Muscle of back (tissue), 11 donors: Measurements from ENCODE around the gene CFAP299. TPM values are rescaled to one million over a fixed set of nuclear protein-coding genes. Genes with fewer than 3 reads are reported as not detected.
A peak's percentile ranks its signal among the peaks of the same experiment; 100 is the strongest.

Experiments used
- DNase-seq, 3 donors: peaks; one replicate each; pipeline versions ENCODE4 v3.0.0 to v3.0.0-alpha.2; 2013
- polyA plus RNA-seq, 10 donors: library from polyadenylated mRNA; unstranded; fragments of 120-200 nt; gene quantifications; one replicate each; pipeline ENCODE4 v1.2.1, GENCODE V29; 2013; ENCODE audit not compliant: insufficient read length in 10 of 10

Gene CFAP299
- polyA plus RNA-seq, 10 donors = 0.24 to 0.46 TPM; not detected in 8

GRCh38 chr4:80446248-80446647 lies 110.7 kb downstream of the CFAP299 start:
- DNase-seq = no peak

GRCh38 chr4:80446664-80447063 lies 111.1 kb downstream of the CFAP299 start:
- DNase-seq = no peak

- no peak for DNase-seq
Observed at GRCh38 chr4:80447493-80447892, 112.0 kb downstream of the CFAP299 start.

GRCh38 chr4:80448056-80448455 lies 112.5 kb downstream of the CFAP299 start:
- no peak for DNase-seq

GRCh38 chr4:80452055-80452454 lies 116.5 kb downstream of the CFAP299 start:
- no peak for DNase-seq

GRCh38 chr4:80452768-80453167 lies 117.2 kb downstream of the CFAP299 start:
- no peak for DNase-seq

GRCh38 chr4:80454040-80454439 lies 118.5 kb downstream of the CFAP299 start:
- no peak for DNase-seq

- no peak for DNase-seq
Observed at GRCh38 chr4:80454556-80454955, 119.0 kb downstream of the CFAP299 start.

GRCh38 chr4:80459918-80460473 lies 124.5 kb downstream of the CFAP299 start:
- DNase-seq = no peak

- no peak for DNase-seq
Observed at GRCh38 chr4:80461412-80461811, 125.9 kb downstream of the CFAP299 start.

GRCh38 chr4:80462621-80463091 lies 127.1 kb downstream of the CFAP299 start:
- DNase-seq = no peak

- no peak for DNase-seq
Observed at GRCh38 chr4:80463509-80463908, 128.0 kb downstream of the CFAP299 start.

GRCh38 chr4:80465238-80465637 lies 129.7 kb downstream of the CFAP299 start:
- DNase-seq = no peak

GRCh38 chr4:80465736-80466135 lies 130.2 kb downstream of the CFAP299 start:
- no peak for DNase-seq

- no peak for DNase-seq
Observed at GRCh38 chr4:80466618-80467017, 131.1 kb downstream of the CFAP299 start.

GRCh38 chr4:80471756-80472155 lies 136.2 kb downstream of the CFAP299 start:
- peak in 1 of 3 donors; percentile 10 for DNase-seq

- DNase-seq = no peak
Observed at GRCh38 chr4:80475236-80475635, 139.7 kb downstream of the CFAP299 start.

GRCh38 chr4:80475798-80476197 lies 140.3 kb downstream of the CFAP299 start:
- no peak for DNase-seq

GRCh38 chr4:80484712-80485111 lies 149.2 kb downstream of the CFAP299 start:
- DNase-seq = peak in 1 of 3 donors; percentile 5

- no peak for DNase-seq
Observed at GRCh38 chr4:80486603-80487002, 151.1 kb downstream of the CFAP299 start.

- no peak for DNase-seq
Observed at GRCh38 chr4:80489798-80490197, 154.3 kb downstream of the CFAP299 start.

GRCh38 chr4:80492761-80493160 lies 157.2 kb downstream of the CFAP299 start:
- no peak for DNase-seq

- no peak for DNase-seq
Observed at GRCh38 chr4:80495865-80496264, 160.3 kb downstream of the CFAP299 start.

GRCh38 chr4:80498725-80499124 lies 163.2 kb downstream of the CFAP299 start:
- DNase-seq = no peak
